WERI-Rb-1 (cell line): ENCODE measurements around the gene SETMAR.

ENCODE experiments used
- DNase-seq: peaks from one replicate; pipeline ENCODE4 v3.0.0-alpha.2; 2020
- H3K27ac ChIP-seq: fragments of 250-450 bp; sonication (Bioruptor Pico); 2 replicates; pipeline ENCODE4 v1.5.1; 2020; ENCODE audit warnings: mild to moderate bottlenecking, moderate library complexity
- H3K27me3 ChIP-seq: fragments of 250-450 bp; sonication (Bioruptor Pico); 2 replicates; pipeline ENCODE4 v1.5.1; 2021; ENCODE audit warnings: mild to moderate bottlenecking, low read depth, moderate library complexity; ENCODE audit not compliant: insufficient read depth, severe bottlenecking
- H3K36me3 ChIP-seq: fragments of 250-450 bp; sonication (Bioruptor Pico); 2 replicates; pipeline ENCODE4 v1.5.1; 2020; ENCODE audit warnings: mild to moderate bottlenecking, moderate library complexity
- H3K4me3 ChIP-seq: 2 replicates; pipeline ENCODE4 v1.5.1; 2011; ENCODE audit warnings: low read depth, mild to moderate bottlenecking, control low read depth, low read length
- H3K9me3 ChIP-seq: fragments of 250-450 bp; sonication (Bioruptor Pico); 2 replicates; pipeline ENCODE4 v1.5.1; 2021; ENCODE audit warnings: mild to moderate bottlenecking, moderate library complexity; ENCODE audit not compliant: severe bottlenecking
- CTCF ChIP-seq: IDR thresholded peaks from 2 replicates; pipeline ENCODE4 v1.5.1; 2011; ENCODE audit warnings: low read depth, mild to moderate bottlenecking, control low read depth, inconsistent platforms, low read length

The SETMAR gene

GRCh38 chr3:4332111-4332510 lies 28.9 kb downstream of the SETMAR start:
- no peaks in the 10 kb centered on the region for H3K27me3 ChIP-seq
- H3K27ac ChIP-seq, result no peak overlapping the region
- DNase-seq, result no peak
- TF ChIP-seq CTCF, result no peak
- no peaks in the 10 kb centered on the region for H3K36me3 ChIP-seq
- no peak overlapping the region for H3K4me3 ChIP-seq
- peaks cover 5% of the 10 kb centered on the region for H3K9me3 ChIP-seq

GRCh38 chr3:4332574-4332973 lies 29.4 kb downstream of the SETMAR start:
- no peak for DNase-seq
- Histone ChIP-seq H3K4me3 (no peak overlapping the region), H3K27me3 (no peaks in the 10 kb centered on the region), H3K27ac (no peak overlapping the region), H3K36me3 (no peaks in the 10 kb centered on the region), H3K9me3 (peaks cover 5% of the 10 kb centered on the region)
- TF ChIP-seq CTCF, result no peak

GRCh38 chr3:4332991-4333390 lies 29.8 kb downstream of the SETMAR start:
- Histone ChIP-seq H3K36me3 (no peaks in the 10 kb centered on the region), H3K4me3 (no peak overlapping the region), H3K27ac (no peak overlapping the region), H3K27me3 (no peaks in the 10 kb centered on the region), H3K9me3 (peaks cover 5% of the 10 kb centered on the region)
- no peak for TF ChIP-seq CTCF
- DNase-seq, result no peak

GRCh38 chr3:4334548-4334947 lies 31.4 kb downstream of the SETMAR start:
- DNase-seq, result no peak
- no peak overlapping the region for H3K27ac ChIP-seq
- no peaks in the 10 kb centered on the region for H3K36me3 ChIP-seq
- H3K27me3 ChIP-seq, result no peaks in the 10 kb centered on the region
- H3K9me3 ChIP-seq, result no peaks in the 10 kb centered on the region
- TF ChIP-seq CTCF, result peak; percentile 25; the same call in 1 of the 2 replicates
- no peak overlapping the region for H3K4me3 ChIP-seq

- DNase-seq, result no peak
Observed at GRCh38 chr3:4335840-4336562, 32.8 kb downstream of the SETMAR start.

More at GRCh38 chr3:4335840-4336562, 32.8 kb downstream of the SETMAR start:
- no peaks in the 10 kb centered on the region for H3K9me3 ChIP-seq
- no peaks in the 10 kb centered on the region for H3K27me3 ChIP-seq
- no peaks in the 10 kb centered on the region for H3K36me3 ChIP-seq
- H3K27ac ChIP-seq, result no peak overlapping the region
- H3K4me3 ChIP-seq, result no peak overlapping the region
- no peak for TF ChIP-seq CTCF
